H1 (cell line): ENCODE data around the gene SLX4IP. TPM values are rescaled to one million over a fixed set of nuclear protein-coding genes. Genes with fewer than 3 reads are reported as not detected.

Source experiments
- CTCF ChIA-PET: fragments of 300-600 bp; sonication (Branson Sonifier 250); formaldehyde crosslinking; loops from one replicate; lab custom pipeline; 2021; ENCODE audit not compliant: partially characterized antibody; lab: Charles Lee
- POLR2A ChIA-PET: fragments of 300-600 bp; sonication (Branson Sonifier 250); formaldehyde crosslinking; loops from one replicate; lab custom pipeline; 2021; ENCODE audit warnings: inconsistent platforms; ENCODE audit not compliant: partially characterized antibody; lab: Charles Lee
- DNase-seq, 2 experiments: peaks; one replicate each; pipeline versions ENCODE4 v3.0.0 to v3.0.0-alpha.2; 2010 to 2022; ENCODE audit warnings: low spot score in 2 of 2, low read depth in 1 of 2, mixed read lengths in 1 of 2
- FAIRE-seq: peaks from 2 replicates; lab custom pipeline; 2011; peaks lifted over from hg19 to GRCh38; lab: Jason Lieb, UNC
- H2AFZ ChIP-seq: 2 replicates; pipeline ENCODE4 v1.8.1; 2012; ENCODE audit warnings: low read length, inconsistent platforms
- H2AK5ac ChIP-seq: 2 replicates; pipeline ENCODE4 v1.6.1; 2013; ENCODE audit warnings: low read depth, low read length
- H2BK120ac ChIP-seq: replicated peaks from 2 replicates; pipeline ENCODE3; 2013; ENCODE audit warnings: low read depth, low read length, inconsistent platforms
- H2BK12ac ChIP-seq: 2 replicates; pipeline ENCODE4 v1.6.1; 2013; ENCODE audit warnings: low read depth, low read length
- H2BK15ac ChIP-seq: 2 replicates; pipeline ENCODE4 v1.6.1; 2013; ENCODE audit warnings: low read length
- H2BK20ac ChIP-seq: 2 replicates; pipeline ENCODE4 v1.6.1; 2013; ENCODE audit warnings: low read length
- H2BK5ac ChIP-seq: 2 replicates; pipeline ENCODE4 v1.6.1; 2013; ENCODE audit warnings: low read depth, low read length
- H3K14ac ChIP-seq: 2 replicates; pipeline ENCODE4 v1.6.1; 2013; ENCODE audit warnings: inconsistent platforms; ENCODE audit not compliant: insufficient read length
- H3K18ac ChIP-seq: 2 replicates; pipeline ENCODE4 v1.6.1; 2013; ENCODE audit warnings: low read length; ENCODE audit errors: extremely low read depth
- H3K23ac ChIP-seq: 2 replicates; pipeline ENCODE4 v1.6.1; 2013; ENCODE audit warnings: inconsistent platforms; ENCODE audit not compliant: insufficient read length
- H3K23me2 ChIP-seq: 2 replicates; pipeline ENCODE4 v1.6.1; 2013; ENCODE audit warnings: low read depth, low read length
- H3K27ac ChIP-seq: 2 replicates; pipeline ENCODE4 v1.6.1; 2011; ENCODE audit warnings: low read depth, low read length, inconsistent platforms
- H3K27me3 ChIP-seq, 4 experiments: replicated peaks in 1 of 4; 1 replicate in 1 of 4; 2 replicates in 3 of 4; pipeline versions ENCODE4 v1.6.1 to v1.8.1; 2011 to 2013; ENCODE audit warnings: low read length in 3 of 4, mild to moderate bottlenecking in 3 of 4, inconsistent platforms in 2 of 4, mixed read lengths in 2 of 4, moderate library complexity in 1 of 4; ENCODE audit not compliant: control insufficient read depth in 3 of 4, insufficient read depth in 3 of 4; ENCODE audit errors: extremely low read depth in 1 of 4
- H3K36me3 ChIP-seq, 4 experiments: 2 replicates each; pipeline versions ENCODE4 v1.6.1 to v1.8.1; 2011 to 2013; ENCODE audit warnings: mild to moderate bottlenecking in 4 of 4, low read length in 3 of 4, moderate library complexity in 2 of 4, control low read depth in 1 of 4, inconsistent platforms in 1 of 4; ENCODE audit not compliant: insufficient read depth in 4 of 4, control insufficient read depth in 2 of 4
- H3K4ac ChIP-seq: replicated peaks from 2 replicates; pipeline ENCODE3; 2013; ENCODE audit warnings: low read length, low read depth, mixed read lengths, inconsistent platforms; ENCODE audit not compliant: insufficient read length
- H3K4me1 ChIP-seq, 4 experiments: replicated peaks in 1 of 4; 1 replicate in 1 of 4; 2 replicates in 3 of 4; pipeline versions ENCODE4 v1.6.1 to v1.8.1; 2011 to 2013; ENCODE audit warnings: low read length in 3 of 4, inconsistent platforms in 2 of 4, mixed read lengths in 1 of 4; ENCODE audit not compliant: insufficient read depth in 4 of 4, control insufficient read depth in 3 of 4
- H3K4me2 ChIP-seq, 2 experiments: 2 replicates each; pipeline versions ENCODE4 v1.6.1 to v1.8.1; 2011 to 2013; ENCODE audit warnings: low read depth in 2 of 2, low read length in 2 of 2, control low read depth in 1 of 2, inconsistent platforms in 1 of 2, mild to moderate bottlenecking in 1 of 2; ENCODE audit not compliant: insufficient read depth in 1 of 2
- H3K4me3 ChIP-seq, 4 experiments: fragments of 200-600, 300-600 bp in 1 of 4; sonication (generic), shearing (Covaris generic), sonication (Bioruptor Twin) in 1 of 4; 2 replicates each; pipeline versions ENCODE4 v1.5.1 to v1.8.1; 2011 to 2016; ENCODE audit warnings: low read length in 4 of 4, low read depth in 3 of 4, control low read depth in 2 of 4, inconsistent platforms in 2 of 4, mild to moderate bottlenecking in 2 of 4, mixed read lengths in 1 of 4, moderate library complexity in 1 of 4; ENCODE audit not compliant: insufficient read depth in 2 of 4; ENCODE audit errors: extremely low read depth in 1 of 4
- H3K56ac ChIP-seq: replicated peaks from 2 replicates; pipeline ENCODE3; 2013; ENCODE audit warnings: low read depth, mild to moderate bottlenecking, mixed read lengths, low read length, inconsistent platforms; ENCODE audit not compliant: insufficient read length
- H3K79me1 ChIP-seq: 2 replicates; pipeline ENCODE4 v1.6.1; 2013; ENCODE audit warnings: low read depth, low read length, control low read depth
- H3K79me2 ChIP-seq, 2 experiments: 2 replicates each; pipeline versions ENCODE4 v1.6.1 to v1.8.1; 2012 to 2013; ENCODE audit warnings: low read length in 2 of 2, mild to moderate bottlenecking in 2 of 2, inconsistent platforms in 1 of 2; ENCODE audit not compliant: insufficient read depth in 2 of 2, control insufficient read depth in 1 of 2
- H3K9ac ChIP-seq, 4 experiments: replicated peaks in 1 of 4; 1 replicate in 1 of 4; 2 replicates in 3 of 4; pipeline versions ENCODE4 v1.6.1 to v1.8.1; 2011 to 2013; ENCODE audit warnings: low read depth in 3 of 4, low read length in 3 of 4, control low read depth in 2 of 4, mild to moderate bottlenecking in 2 of 4, moderate library complexity in 2 of 4, inconsistent platforms in 1 of 4; ENCODE audit errors: extremely low read depth in 1 of 4
- H3K9me3 ChIP-seq, 2 experiments: 2 replicates each; pipeline versions ENCODE4 v1.6.1 to v1.8.1; 2012 to 2013; ENCODE audit warnings: mild to moderate bottlenecking in 2 of 2, moderate library complexity in 2 of 2, control low read depth in 1 of 2, inconsistent platforms in 1 of 2, low read depth in 1 of 2, low read length in 1 of 2, mixed read lengths in 1 of 2; ENCODE audit not compliant: insufficient read depth in 2 of 2
- H4K20me1 ChIP-seq, 2 experiments: replicated peaks in 1 of 2; 2 replicates each; pipeline versions ENCODE3 to v1.8.1; 2011 to 2013; ENCODE audit warnings: inconsistent platforms in 2 of 2, low read length in 2 of 2, mild to moderate bottlenecking in 1 of 2; ENCODE audit not compliant: insufficient read depth in 2 of 2, control insufficient read depth in 1 of 2
- H4K5ac ChIP-seq: 2 replicates; pipeline ENCODE4 v1.6.1; 2013; ENCODE audit warnings: low read length, low read depth, mixed read lengths, inconsistent platforms; ENCODE audit not compliant: insufficient read length
- H4K8ac ChIP-seq: 2 replicates; pipeline ENCODE4 v1.8.0; 2013; ENCODE audit warnings: mild to moderate bottlenecking, moderate library complexity, low read length, inconsistent platforms; ENCODE audit not compliant: insufficient read depth; ENCODE audit errors: extremely low read depth
- H4K91ac ChIP-seq: replicated peaks from 2 replicates; pipeline ENCODE3; 2013; ENCODE audit warnings: low read length, mixed read lengths, inconsistent platforms; ENCODE audit not compliant: insufficient read length
- BACH1 ChIP-seq: IDR thresholded peaks from 2 replicates; pipeline ENCODE4 v1.6.1; 2012; ENCODE audit warnings: low read length, improper control_type of control experiment
- BRCA1 ChIP-seq: IDR thresholded peaks from 2 replicates; pipeline ENCODE4 v1.6.1; 2012; ENCODE audit warnings: low read depth, low read length, improper control_type of control experiment
- CBX8 ChIP-seq: fragments of 300-800, 300-1000 bp; sonication (generic); IDR thresholded peaks from 2 replicates; pipeline ENCODE4 v1.7.1; 2016; ENCODE audit warnings: low read depth, low read length, borderline replicate concordance
- CHD2 ChIP-seq: IDR thresholded peaks from 2 replicates; pipeline ENCODE4 v1.6.1; 2012; ENCODE audit warnings: low read length, improper control_type of control experiment
- E2F6 ChIP-seq: IDR thresholded peaks from 2 replicates; pipeline ENCODE4 v1.6.1; 2012; ENCODE audit warnings: inconsistent platforms
- FOSL1 ChIP-seq: IDR thresholded peaks from 2 replicates; pipeline ENCODE4 v1.6.1; 2011; ENCODE audit warnings: mild to moderate bottlenecking, low read depth, low read length, moderate library complexity; ENCODE audit not compliant: insufficient read depth
- GABPA ChIP-seq: IDR thresholded peaks from 2 replicates; pipeline ENCODE4 v1.6.1; 2011; ENCODE audit warnings: mild to moderate bottlenecking, low read length, moderate library complexity, borderline replicate concordance; ENCODE audit not compliant: insufficient read depth
- GTF2F1 ChIP-seq: IDR thresholded peaks from 2 replicates; pipeline ENCODE4 v1.6.1; 2012; ENCODE audit warnings: low read depth, low read length, improper control_type of control experiment, borderline replicate concordance
- JUND ChIP-seq: IDR thresholded peaks from 2 replicates; pipeline ENCODE4 v1.6.1; 2011; ENCODE audit warnings: mild to moderate bottlenecking, improper control_type of control experiment, low read length
- KDM1A ChIP-seq: fragments of 200-600, 300-600 bp; sonication (generic); IDR thresholded peaks from 2 replicates; pipeline ENCODE4 v1.7.1; 2016; ENCODE audit warnings: mild to moderate bottlenecking, low read length, borderline replicate concordance
- NANOG ChIP-seq: IDR thresholded peaks from 2 replicates; pipeline ENCODE4 v1.6.1; 2011; ENCODE audit warnings: low read length, low read depth, mild to moderate bottlenecking, inconsistent platforms; ENCODE audit not compliant: insufficient read depth, poor library complexity, severe bottlenecking
- POLR2A ChIP-seq, 2 experiments: IDR thresholded peaks; 1 replicate in 1 of 2; 2 replicates in 1 of 2; pipeline ENCODE4 v1.6.1; 2011; ENCODE audit warnings: low read depth in 2 of 2, low read length in 2 of 2, mild to moderate bottlenecking in 2 of 2; ENCODE audit errors: control extremely low read depth in 1 of 2
- RNF2 ChIP-seq: fragments of 200-900, 300-1000 bp; sonication (generic); IDR thresholded peaks from 2 replicates; pipeline ENCODE4 v1.7.1; 2016; ENCODE audit warnings: borderline replicate concordance, low read depth, mild to moderate bottlenecking, antibody characterized with exemption, low read length; ENCODE audit not compliant: poor library complexity, severe bottlenecking; ENCODE audit errors: missing control alignments
- SP4 ChIP-seq: IDR thresholded peaks from 2 replicates; pipeline ENCODE4 v1.6.1; 2012; ENCODE audit warnings: low read length, inconsistent platforms
- SRF ChIP-seq: IDR thresholded peaks from 2 replicates; pipeline ENCODE4 v1.6.1; 2011; ENCODE audit warnings: mild to moderate bottlenecking, low read depth, low read length, moderate library complexity
- TBP ChIP-seq: IDR thresholded peaks from 2 replicates; pipeline ENCODE4 v1.6.1; 2011; ENCODE audit warnings: low read depth, low read length, improper control_type of control experiment
- polyA plus RNA-seq, 7 experiments: library from polyadenylated mRNA; depleted of rRNA in 3 of 7; stranded (reverse) in 5 of 7; unstranded in 2 of 7; fragments of >200 nt in 5 of 7; fragments of 200-250 nt in 2 of 7; gene quantifications; 1 replicate in 5 of 7; 2 replicates in 1 of 7; 4 replicates in 1 of 7; pipeline versions ENCODE4 v1.2.1 to v1.2.3, GENCODE V29; 2011 to 2013; ENCODE audit warnings: missing spikeins in 2 of 7, mixed read lengths in 2 of 7
- total RNA-seq: library from RNA; stranded (reverse); fragmentation: NEBNext Ultra II Directional; extraction: Animal tissue kit (Norgen Biotek cat#: 25700); gene quantifications from 2 replicates; pipeline ENCODE4 v1.2.1, GENCODE V29; 2021

Gene SLX4IP
- total and polyA plus RNA-seq, 2 of the 8 experiments (the other 6 are each of a cell fraction or from before 2014, with no cell fraction given), result 2.4 to 8.7 TPM

GRCh38 chr20:10497791-10498190 lies 62.7 kb downstream of the SLX4IP start:
- Histone ChIP-seq H3K36me3 (no peaks in the 10 kb centered on the region), H3K4me2 (no peak overlapping the region), H4K8ac (no peak overlapping the region), H3K27me3 (no peaks in the 10 kb centered on the region), H2BK120ac (no peak overlapping the region), H3K4ac (no peak overlapping the region), H2BK5ac (no peak overlapping the region), H3K14ac (no peak overlapping the region), H3K18ac (no peak overlapping the region), H2BK12ac (no peak overlapping the region), H3K23me2 (no peaks in the 10 kb centered on the region), H2AK5ac (no peak overlapping the region), H3K79me2 (peaks cover under 1 to 12% of the 10 kb centered on the region in 2 experiments; a peak in 2 of 4 replicates), H4K5ac (no peak overlapping the region), H4K91ac (no peak overlapping the region), H3K4me3 (no peak overlapping the region), H3K4me1 (peaks cover 5 to 15% (median 10%) of the 10 kb centered on the region in 4 experiments; a peak in 6 of 7 replicates), H3K9ac (no peak overlapping the region), H2BK20ac (no peak overlapping the region), H3K9me3 (no peaks in the 10 kb centered on the region), H2BK15ac (no peak overlapping the region), H4K20me1 (no peaks in the 10 kb centered on the region), H2AFZ (no peak overlapping the region), H3K27ac (no peak overlapping the region), H3K79me1 (no peaks in the 10 kb centered on the region), H3K23ac (no peak overlapping the region), H3K56ac (no peak overlapping the region)
- no peak for DNase-seq
- ChIA-PET POLR2A (no interaction called here), CTCF (interaction anchor here (1.2 kb wide), 1 partner anchor 16 kb away, joined by 4 read pairs; no protein-coding TSS in a partner anchor)
- FAIRE-seq, result no peak
- TF ChIP-seq GTF2F1, result no peak
- no peak for TF ChIP-seq E2F6
- no peak for TF ChIP-seq GABPA
- no peak for TF ChIP-seq POLR2A (IDR thresholded peaks at IDR 0.05; ENCODE audit: control extremely low read depth in 1 of 2, low read depth in 2 of 2, low read length in 2 of 2)
- TF ChIP-seq FOSL1, result no peak
- TF ChIP-seq TBP, result no peak
- TF ChIP-seq CHD2, result no peak
- TF ChIP-seq RNF2, result no peak
- TF ChIP-seq KDM1A, result no peak
- TF ChIP-seq BRCA1, result no peak
- no peak for TF ChIP-seq CBX8
- no peak for TF ChIP-seq NANOG
- TF ChIP-seq JUND, result no peak
- TF ChIP-seq SRF, result no peak
- TF ChIP-seq BACH1, result no peak
- no peak for TF ChIP-seq SP4
